ENCODE measurements around the gene PIK3C2A.

The PIK3C2A gene

DNA sequence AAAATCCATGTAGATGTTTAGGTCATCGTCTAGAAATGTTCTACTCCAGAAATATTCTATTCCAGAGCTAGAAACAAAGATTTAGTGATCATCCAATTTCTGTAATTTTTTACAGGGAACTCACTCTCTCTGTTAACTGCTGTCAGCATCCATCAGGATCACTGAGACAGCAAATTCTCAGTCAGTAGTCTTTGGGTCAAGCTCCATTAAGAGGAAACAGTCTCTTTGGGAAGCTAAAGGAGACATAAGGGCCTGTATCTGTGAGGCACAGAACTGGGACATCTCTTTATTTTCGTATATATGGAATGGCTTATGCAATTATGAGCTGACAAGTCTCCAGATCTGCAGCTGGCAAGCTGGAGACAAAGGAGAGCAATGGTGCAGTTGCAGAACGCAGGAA lies 48.3 kb downstream of the PIK3C2A start:
- DNase-seq: no peak
